COLO829 (cell line): ENCODE measurements around the gene ZNF451.
"Not testable (repeated sequence)": the region's sequence is repeated elsewhere in the genome, so short reads cannot be mapped to it uniquely, and the experiment has no call there.

ENCODE experiments used
- DNase-seq: peaks from one replicate; pipeline ENCODE4 v3.0.0; 2012; ENCODE audit warnings: low spot score

Gene ZNF451, protein sequence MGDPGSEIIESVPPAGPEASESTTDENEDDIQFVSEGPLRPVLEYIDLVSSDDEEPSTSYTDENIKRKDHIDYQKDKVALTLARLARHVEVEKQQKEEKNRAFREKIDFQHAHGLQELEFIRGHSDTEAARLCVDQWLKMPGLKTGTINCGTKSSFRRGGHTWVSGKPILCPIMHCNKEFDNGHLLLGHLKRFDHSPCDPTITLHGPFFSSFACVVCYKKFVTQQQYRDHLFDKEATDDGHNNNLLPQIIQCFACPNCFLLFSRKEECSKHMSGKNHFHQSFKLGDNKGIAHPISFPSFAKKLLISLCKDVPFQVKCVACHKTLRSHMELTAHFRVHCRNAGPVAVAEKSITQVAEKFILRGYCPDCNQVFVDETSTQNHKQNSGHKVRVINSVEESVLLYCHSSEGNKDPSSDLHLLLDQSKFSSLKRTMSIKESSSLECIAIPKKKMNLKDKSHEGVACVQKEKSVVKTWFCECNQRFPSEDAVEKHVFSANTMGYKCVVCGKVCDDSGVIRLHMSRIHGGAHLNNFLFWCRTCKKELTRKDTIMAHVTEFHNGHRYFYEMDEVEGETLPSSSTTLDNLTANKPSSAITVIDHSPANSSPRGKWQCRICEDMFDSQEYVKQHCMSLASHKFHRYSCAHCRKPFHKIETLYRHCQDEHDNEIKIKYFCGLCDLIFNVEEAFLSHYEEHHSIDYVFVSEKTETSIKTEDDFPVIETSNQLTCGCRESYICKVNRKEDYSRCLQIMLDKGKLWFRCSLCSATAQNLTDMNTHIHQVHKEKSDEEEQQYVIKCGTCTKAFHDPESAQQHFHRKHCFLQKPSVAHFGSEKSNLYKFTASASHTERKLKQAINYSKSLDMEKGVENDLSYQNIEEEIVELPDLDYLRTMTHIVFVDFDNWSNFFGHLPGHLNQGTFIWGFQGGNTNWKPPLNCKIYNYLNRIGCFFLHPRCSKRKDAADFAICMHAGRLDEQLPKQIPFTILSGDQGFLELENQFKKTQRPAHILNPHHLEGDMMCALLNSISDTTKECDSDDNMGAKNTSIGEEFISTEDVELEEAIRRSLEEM

DNA sequence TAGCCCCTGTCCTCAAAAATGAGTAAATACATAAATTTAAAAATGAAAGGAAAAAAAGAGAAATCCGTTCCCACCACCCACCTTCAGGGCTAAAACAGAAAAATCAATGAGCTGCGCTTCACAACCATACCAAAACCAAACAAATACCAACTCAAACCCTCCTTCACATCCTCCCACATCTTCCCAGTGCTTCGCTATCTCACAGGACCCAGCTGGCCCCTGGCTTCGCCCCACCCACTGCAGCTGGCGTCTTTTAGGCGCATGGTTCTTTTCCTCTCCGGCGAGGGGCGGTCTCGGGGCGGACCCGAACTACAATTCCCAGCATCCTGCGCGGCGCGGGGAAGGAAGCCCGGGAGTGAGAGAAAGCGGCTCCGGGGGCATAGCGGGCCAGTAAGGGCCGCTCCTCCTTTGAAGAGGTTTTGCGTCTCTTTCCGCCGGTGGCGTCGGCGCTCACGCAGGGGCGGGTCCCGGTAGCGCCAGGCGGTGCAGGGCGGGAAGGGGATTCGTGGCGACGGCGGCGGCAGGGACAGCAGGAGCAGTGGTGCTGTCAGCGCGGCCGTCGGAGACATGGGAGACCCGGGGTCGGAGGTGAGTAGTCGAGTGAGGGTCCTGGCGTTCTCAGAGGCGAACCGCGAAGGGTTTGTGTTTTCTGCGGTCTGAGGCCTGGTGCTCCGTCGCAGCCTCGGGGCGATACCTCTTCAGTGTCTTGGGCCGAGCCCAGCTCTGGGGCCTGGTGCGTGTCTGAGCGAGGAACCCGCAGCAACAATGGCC is at the start of gene ZNF451:
Gene ZNF451, plus strand, starts transcription at position 502 of the 771 bp plus-strand sequence. Its CDS starts 66 bp downstream, at position 568.
- peak; percentile 95 for DNase-seq

GRCh38 chr6:57044061-57044460 is 45.9 kb upstream of the ZNF451 start:
- not testable (repeated sequence) for DNase-seq

- no peak for DNase-seq
Measured at GRCh38 chr6:57044568-57044967, 45.4 kb upstream of the ZNF451 start.

- DNase-seq: peak; percentile 80
Measured at GRCh38 chr6:57046332-57047256, 43.4 kb upstream of the ZNF451 start, which contains the start of gene KIAA1586. KIAA1586 (plus strand) TSS chr6:57046693; CDS start chr6:57046756, 63 bp downstream.

GRCh38 chr6:57047257-57047585 is 42.8 kb upstream of the ZNF451 start:
- not testable (repeated sequence) for DNase-seq

DNA sequence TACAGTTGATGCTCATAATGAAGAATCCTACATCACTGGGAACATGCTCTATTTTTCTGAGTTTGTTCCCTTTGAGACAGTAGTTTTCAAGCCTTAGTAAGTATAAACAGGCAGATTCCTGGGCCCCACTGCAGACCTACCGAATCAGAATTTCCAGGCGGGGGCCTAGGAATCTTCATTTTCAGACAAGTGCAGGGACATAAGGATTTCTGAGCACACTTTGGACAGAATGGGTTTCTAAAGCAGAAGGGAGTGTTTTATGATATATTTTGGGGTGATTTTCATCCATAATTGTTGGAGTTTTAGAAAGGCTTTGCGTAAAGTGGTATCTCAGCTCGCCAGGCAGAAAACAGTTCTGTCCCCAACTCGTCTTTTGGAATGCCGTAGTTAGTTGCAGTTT is 42.1 kb upstream of the ZNF451 start:
- DNase-seq: not testable (repeated sequence)

DNA sequence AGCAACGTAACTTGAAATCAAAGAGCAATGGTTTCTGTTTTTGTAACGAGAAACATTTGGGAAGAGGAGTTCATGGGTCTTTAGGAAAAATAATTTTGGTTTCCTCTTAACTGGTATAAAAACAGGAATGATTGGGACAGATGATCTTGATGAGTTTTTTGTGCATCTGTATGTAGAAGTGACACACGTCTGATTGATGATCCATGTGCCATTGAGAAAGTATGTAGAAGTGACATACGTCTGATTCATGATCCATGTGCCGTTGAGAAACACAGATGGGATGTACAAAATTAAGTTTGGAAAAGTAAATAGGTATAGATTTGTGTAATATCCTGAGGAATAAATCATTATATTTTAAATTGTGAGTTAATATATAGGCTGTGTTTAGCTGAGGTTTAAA is 41.4 kb upstream of the ZNF451 start:
- no peak for DNase-seq

DNA sequence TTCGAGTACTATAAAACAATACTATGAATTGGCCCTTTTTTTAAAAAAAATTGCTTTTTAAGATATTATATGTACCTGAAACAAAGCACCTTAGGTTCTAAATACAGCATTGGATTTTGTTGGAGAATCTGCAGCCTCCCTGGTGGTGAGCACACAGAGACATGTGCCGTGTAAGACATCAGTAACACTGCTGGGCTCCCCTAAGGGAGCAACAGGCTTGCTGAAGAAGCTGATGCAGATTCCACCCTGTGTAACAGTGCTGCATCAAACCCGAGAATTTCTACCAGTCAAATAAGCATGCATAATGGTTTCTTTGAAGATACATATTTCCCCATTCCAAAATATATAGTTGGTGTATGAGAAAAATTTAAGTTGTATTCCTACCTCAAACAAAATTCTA is 26.1 kb upstream of the ZNF451 start:
- DNase-seq: no peak

- no peak for DNase-seq
Measured at GRCh38 chr6:57064809-57065208, 25.2 kb upstream of the ZNF451 start.

- no peak for DNase-seq
Measured at GRCh38 chr6:57068061-57068460, 21.9 kb upstream of the ZNF451 start.

- DNase-seq: no peak
Measured at GRCh38 chr6:57069228-57069627, 20.8 kb upstream of the ZNF451 start.

GRCh38 chr6:57069920-57070331 is 20.1 kb upstream of the ZNF451 start:
- no peak for DNase-seq

DNA sequence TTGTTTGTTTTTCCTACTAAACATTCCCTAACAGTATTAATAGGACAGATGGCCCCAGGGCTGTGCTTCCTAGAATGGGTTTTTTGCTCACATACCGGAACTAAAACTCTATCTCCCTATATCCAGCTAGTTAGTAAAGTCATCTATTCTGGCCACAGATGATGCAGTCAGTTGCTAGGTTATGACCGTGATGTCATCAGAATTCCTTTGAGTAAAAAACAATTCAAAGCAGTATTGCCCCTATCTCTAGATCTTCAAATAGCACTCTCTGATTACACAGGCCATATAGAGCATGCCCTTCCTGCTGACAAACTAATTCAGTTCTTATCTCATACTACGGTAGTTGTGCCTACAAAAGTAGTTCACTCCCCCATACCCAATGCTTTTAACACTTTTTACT is 17.9 kb upstream of the ZNF451 start:
- DNase-seq: no peak

- DNase-seq: no peak
Measured at GRCh38 chr6:57074383-57074782, 15.6 kb upstream of the ZNF451 start.

DNA sequence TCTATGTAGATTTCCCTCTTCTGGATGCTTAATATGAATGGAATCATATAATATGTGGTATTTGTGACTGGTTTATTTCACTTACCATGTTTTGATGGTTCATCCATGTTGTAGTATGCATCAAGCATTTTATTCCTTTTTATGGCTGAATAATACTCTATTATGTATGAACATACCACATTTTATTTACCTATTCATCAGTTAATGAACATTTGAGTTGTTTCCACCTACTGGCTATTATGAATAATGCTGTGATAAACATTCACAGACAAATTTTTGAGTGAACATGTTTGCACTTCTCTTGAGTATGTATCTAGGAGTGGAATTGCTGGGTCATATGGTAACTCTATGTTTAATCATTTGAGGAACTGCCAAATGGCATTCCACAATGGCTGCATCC is 14.9 kb upstream of the ZNF451 start:
- DNase-seq: no peak

- DNase-seq: no peak
Measured at GRCh38 chr6:57078531-57079207, 11.3 kb upstream of the ZNF451 start.

DNA sequence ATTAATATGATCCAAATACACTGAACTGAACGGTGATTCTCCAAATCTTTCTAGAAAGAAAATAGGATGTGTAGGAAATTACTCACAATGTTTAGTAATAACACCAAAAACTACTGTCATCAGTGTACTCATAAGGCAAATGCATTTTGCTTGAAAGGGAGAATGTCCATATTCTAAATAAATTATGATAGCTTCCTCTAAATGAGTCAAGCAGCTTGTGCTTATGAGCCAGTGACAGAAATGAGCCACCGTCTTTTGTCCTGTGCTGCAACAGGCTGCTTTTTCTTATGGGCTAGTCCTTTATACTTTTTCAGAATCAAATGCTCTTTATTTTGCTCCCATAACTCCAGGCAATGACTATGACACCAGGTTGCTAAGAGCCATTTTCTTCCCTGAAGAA is 4.5 kb upstream of the ZNF451 start:
- DNase-seq: no peak

- no peak for DNase-seq
Measured at GRCh38 chr6:57086843-57087242, 3.1 kb upstream of the ZNF451 start.

DNA sequence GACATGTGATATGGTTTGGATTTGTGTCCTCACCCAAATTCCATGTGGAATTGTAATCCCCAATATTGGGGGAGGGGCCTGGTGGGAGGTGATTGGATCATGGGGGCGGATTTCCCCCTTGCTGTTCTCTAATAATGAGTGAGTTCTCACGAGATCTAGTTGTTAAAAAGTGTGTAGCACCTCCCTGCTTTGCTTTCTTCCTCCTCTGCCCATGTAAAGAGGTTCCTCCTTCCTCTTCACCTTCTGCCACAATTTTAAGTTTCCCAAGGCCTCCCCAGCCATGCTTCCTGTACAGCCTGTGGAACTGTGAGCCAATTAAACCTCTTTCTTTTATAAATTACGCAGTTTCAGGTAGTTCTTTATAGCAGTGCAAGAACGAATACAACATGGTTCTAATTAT is 2.1 kb upstream of the ZNF451 start:
- no peak for DNase-seq

DNA sequence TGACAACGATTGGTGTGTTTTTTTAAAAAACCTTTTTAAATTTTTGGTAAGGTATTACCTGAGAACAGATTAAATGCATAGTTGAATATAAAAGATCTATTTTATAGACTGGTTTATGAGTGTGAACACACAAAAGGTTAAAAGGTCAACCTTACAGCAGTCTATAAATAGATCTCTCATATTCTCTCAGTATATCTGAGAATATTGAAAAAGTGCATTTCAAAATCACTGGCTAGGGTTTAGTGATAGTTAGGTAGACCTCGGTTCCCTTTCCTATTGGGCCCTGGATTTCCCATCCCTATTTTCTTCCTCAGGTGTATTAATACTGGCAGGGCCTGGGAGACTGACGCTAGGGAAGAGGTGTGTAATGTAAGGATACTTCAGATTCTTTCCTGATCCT is 723 bp upstream of the ZNF451 start:
- peak; percentile 8 for DNase-seq
